Inferior parietal cortex (tissue), 1 donor: ENCODE measurements around the gene FGD6.

Experiments
- DNase-seq: peaks from one replicate; pipeline ENCODE4 v3.0.0-alpha.2; 2016; ENCODE audit errors: extremely low spot score

Gene FGD6

GRCh38 chr12:95085612-95086011, 131.7 kb downstream of the FGD6 start:
- no peak for DNase-seq

DNA sequence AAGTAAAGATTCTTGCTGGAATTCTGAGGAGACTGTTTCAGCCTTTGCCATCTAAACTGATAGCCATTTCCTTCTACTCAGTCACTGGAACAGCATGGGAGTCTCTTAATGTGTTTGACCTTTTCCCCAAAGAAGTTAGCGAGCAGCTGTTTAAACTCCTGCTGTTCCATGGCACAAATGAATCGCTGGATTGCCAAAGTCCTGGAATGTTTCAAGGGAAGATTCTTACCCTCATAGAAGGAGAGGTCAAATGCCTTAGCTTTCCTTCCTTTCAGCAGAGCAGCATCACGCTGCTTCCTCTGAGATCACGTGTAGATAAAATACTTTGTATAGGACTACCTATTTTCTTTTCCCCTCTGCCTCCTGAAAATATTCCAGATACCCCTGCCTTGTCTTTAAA, 133.3 kb downstream of the FGD6 start:
- DNase-seq: no peak

- DNase-seq: no peak
Measured at GRCh38 chr12:95083471-95083870, 133.8 kb downstream of the FGD6 start.

DNA sequence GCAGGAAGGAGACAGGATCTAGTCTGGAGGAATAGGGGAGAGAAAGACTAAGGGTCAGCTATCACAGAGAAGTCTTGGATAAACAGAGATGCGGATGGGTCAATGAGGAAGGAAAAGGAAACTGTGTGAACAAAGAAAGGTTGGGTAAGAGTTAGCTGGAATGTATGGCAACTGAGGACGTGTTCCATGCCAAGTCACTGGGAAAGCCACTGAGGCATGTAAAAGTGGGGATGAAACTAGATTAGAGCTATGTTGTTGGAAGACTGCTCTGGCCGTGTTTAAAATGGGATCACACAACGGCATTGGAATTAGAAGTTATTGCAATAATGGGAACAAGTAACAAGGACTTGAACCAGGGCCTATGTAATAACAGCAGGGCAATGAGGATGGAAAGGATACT, 139.9 kb downstream of the FGD6 start:
- DNase-seq: no peak

DNA sequence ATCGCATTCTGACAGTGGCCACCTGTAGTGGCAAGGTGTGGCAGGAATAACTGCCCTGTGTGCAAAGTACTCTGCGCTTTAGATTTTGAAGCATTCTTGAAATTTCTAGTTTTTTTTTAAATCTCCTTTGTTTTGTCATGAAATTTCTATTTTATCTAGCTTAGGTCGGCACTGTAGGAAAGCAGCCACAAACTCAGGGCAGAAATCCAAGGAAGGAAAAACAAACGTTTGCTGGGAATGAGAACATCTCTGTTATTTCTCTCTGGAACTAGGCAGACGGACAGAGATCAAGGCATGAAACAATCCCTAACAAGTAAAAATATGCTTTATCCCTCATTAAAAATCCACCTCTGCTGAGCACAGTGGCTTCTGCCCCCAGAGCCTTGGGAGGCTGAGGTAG, 142.5 kb downstream of the FGD6 start:
- no peak for DNase-seq

GRCh38 chr12:95073698-95074520, 143.4 kb downstream of the FGD6 start:
- no peak for DNase-seq

- DNase-seq: peak; percentile 92
Measured at GRCh38 chr12:95072900-95073697, 144.2 kb downstream of the FGD6 start, which contains the start of gene NR2C1. TSS of gene NR2C1 (minus strand) at chr12:95073618. CDS start at chr12:95067384, 6,234 bp downstream.

- no peak for DNase-seq
Measured at GRCh38 chr12:95070378-95070777, 146.9 kb downstream of the FGD6 start.

- DNase-seq: no peak
Measured at GRCh38 chr12:95066091-95066855, 151.0 kb downstream of the FGD6 start.

GRCh38 chr12:95060951-95061350, 156.3 kb downstream of the FGD6 start:
- no peak for DNase-seq

- DNase-seq: no peak
Measured at GRCh38 chr12:95059984-95060383, 157.3 kb downstream of the FGD6 start.

DNA sequence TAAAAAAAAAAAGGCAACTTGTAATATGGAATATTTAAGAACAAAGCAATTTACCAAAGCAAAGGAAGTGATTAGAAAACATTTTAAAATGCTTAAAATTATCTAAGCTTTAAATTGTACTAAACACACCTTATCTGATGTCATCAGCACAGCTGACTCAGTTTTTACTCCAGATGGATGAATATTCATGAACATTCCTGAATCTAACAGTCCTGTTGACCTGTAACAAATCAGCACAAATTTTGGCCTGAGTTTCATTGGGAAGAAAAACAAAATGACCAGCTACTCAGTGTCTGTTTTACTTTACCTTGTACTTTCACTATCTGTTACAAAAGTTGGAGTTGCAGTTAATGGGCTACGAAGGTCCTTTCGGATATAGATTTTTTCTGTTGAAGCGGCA, 159.8 kb downstream of the FGD6 start:
- DNase-seq: no peak

GRCh38 chr12:95055057-95055456, 162.2 kb downstream of the FGD6 start:
- DNase-seq: no peak

DNA sequence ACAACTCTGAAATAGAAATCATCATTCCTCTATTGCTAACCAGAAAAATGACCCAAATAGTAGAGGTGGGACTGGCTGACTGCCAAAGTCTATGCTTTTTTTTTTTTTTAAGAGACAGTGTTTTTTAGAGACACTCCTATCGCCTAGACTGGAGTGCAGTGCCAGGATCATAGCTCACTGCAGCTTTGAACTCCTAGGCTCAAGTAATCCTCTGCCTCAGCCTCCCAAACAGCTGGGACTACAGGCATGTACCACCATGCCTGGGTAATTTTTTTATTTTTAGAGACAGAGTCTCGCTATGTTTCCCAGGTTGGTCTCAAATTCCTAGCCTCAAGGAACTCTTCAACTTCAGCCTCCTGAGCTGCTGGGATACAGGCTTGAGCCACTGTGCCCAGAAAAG, 163.1 kb downstream of the FGD6 start:
- DNase-seq: no peak

DNA sequence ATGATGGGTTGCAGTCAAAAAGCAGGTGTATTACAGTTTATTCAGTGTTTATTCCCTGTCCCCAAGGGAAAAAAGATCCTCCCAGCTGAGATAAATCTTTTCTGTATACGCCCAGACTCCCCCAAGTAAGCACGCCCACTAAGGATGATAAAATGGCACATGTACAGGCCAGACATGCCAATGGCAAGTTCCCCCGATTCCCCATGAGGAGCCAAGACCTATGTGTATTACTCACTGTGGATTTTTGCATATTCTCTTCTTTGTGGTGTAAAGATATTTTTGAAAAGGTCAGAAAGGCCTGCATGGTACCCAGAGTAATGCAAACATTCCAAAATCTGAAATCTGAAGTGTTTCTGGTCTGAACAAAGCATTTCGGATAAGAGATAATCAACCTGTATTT, 166.0 kb downstream of the FGD6 start:
- no peak for DNase-seq

GRCh38 chr12:95037906-95038305, 179.4 kb downstream of the FGD6 start:
- no peak for DNase-seq

DNA sequence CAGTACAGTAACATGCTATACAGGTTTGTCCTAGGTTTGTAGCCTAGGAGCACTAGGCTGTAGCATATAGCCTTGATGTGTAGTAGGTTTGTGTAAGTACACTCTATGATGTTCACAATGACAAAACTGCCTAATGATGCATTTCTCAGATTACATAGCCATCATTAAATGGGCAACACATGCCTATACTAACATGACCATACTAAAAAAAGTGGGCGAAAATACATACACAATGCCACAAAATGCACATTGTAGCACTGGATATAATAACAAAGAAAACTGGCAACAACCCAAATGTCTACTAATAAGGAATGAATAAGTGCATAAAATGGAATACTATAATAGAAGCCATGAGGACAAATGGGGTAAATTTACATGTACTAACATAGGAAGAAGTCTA, 182.5 kb downstream of the FGD6 start:
- no peak for DNase-seq
